Muscle layer of duodenum (tissue), 2 donors: ENCODE results near the gene BSN.

Experiments
- H3K27ac ChIP-seq: one replicate; pipeline ENCODE4 v1.7.0; 2013; ENCODE audit warnings: mild to moderate bottlenecking, low read length
- H3K27me3 ChIP-seq: one replicate; pipeline ENCODE4 v1.7.0; 2013; ENCODE audit warnings: low read depth, mild to moderate bottlenecking, control low read depth, low read length
- H3K36me3 ChIP-seq, 2 donors: one replicate each; pipeline ENCODE4 v1.7.0; 2013; ENCODE audit warnings: low read length in 2 of 2, control low read depth in 1 of 2, mild to moderate bottlenecking in 1 of 2; ENCODE audit not compliant: insufficient read depth in 2 of 2, control insufficient read depth in 1 of 2
- H3K4me1 ChIP-seq, 2 donors: one replicate each; pipeline ENCODE4 v1.7.0; 2013; ENCODE audit warnings: low read length in 2 of 2, mild to moderate bottlenecking in 2 of 2, control low read depth in 1 of 2, moderate library complexity in 1 of 2; ENCODE audit not compliant: insufficient read depth in 2 of 2, control insufficient read depth in 1 of 2
- H3K4me3 ChIP-seq, 2 donors: one replicate each; pipeline ENCODE4 v1.7.0; 2013; ENCODE audit warnings: low read length in 2 of 2, low read depth in 1 of 2, mild to moderate bottlenecking in 1 of 2
- H3K9me3 ChIP-seq, 2 donors: one replicate each; pipeline ENCODE4 v1.7.0; 2013; ENCODE audit warnings: low read length in 2 of 2, control low read depth in 1 of 2, mild to moderate bottlenecking in 1 of 2; ENCODE audit not compliant: control insufficient read depth in 1 of 2
- donor health status: healthy.

BSN gene

GRCh38 chr3:49650177-49650576, 95.9 kb downstream of the BSN start:
- Histone ChIP-seq H3K4me3 (no peak overlapping the region), H3K27ac (no peak overlapping the region), H3K36me3 (no peaks in the 10 kb centered on the region), H3K4me1 (no peaks in the 10 kb centered on the region), H3K27me3 (no peaks in the 10 kb centered on the region), H3K9me3 (no peaks in the 10 kb centered on the region)

GRCh38 chr3:49650637-49651036, 96.4 kb downstream of the BSN start:
- no peaks in the 10 kb centered on the region for H3K4me1 ChIP-seq
- no peaks in the 10 kb centered on the region for H3K36me3 ChIP-seq
- no peak overlapping the region for H3K4me3 ChIP-seq
- H3K27me3 ChIP-seq = no peaks in the 10 kb centered on the region
- H3K9me3 ChIP-seq = no peaks in the 10 kb centered on the region
- H3K27ac ChIP-seq = no peak overlapping the region

- Histone ChIP-seq H3K4me3 (no peak overlapping the region), H3K36me3 (no peaks in the 10 kb centered on the region), H3K9me3 (no peaks in the 10 kb centered on the region), H3K27ac (no peak overlapping the region), H3K4me1 (peaks cover 0 to 5% of the 10 kb centered on the region in 2 donors), H3K27me3 (no peaks in the 10 kb centered on the region)
Measured at GRCh38 chr3:49652218-49652902, 98.1 kb downstream of the BSN start.

- no peak overlapping the region for H3K27ac ChIP-seq
- no peaks in the 10 kb centered on the region for H3K27me3 ChIP-seq
- no peak overlapping the region for H3K4me3 ChIP-seq
- peaks cover 0 to 5% of the 10 kb centered on the region in 2 donors for H3K4me1 ChIP-seq
- no peaks in the 10 kb centered on the region for H3K36me3 ChIP-seq
- no peaks in the 10 kb centered on the region for H3K9me3 ChIP-seq
Measured at GRCh38 chr3:49652903-49653415, 98.7 kb downstream of the BSN start.

GRCh38 chr3:49653621-49654020, 99.3 kb downstream of the BSN start:
- Histone ChIP-seq H3K4me1 (peaks cover 0 to 5% of the 10 kb centered on the region in 2 donors), H3K36me3 (no peaks in the 10 kb centered on the region), H3K27ac (no peak overlapping the region), H3K4me3 (no peak overlapping the region), H3K9me3 (no peaks in the 10 kb centered on the region), H3K27me3 (no peaks in the 10 kb centered on the region)

- Histone ChIP-seq H3K27ac (no peak overlapping the region), H3K27me3 (no peaks in the 10 kb centered on the region), H3K4me1 (peaks cover 0 to 5% of the 10 kb centered on the region in 2 donors), H3K36me3 (no peaks in the 10 kb centered on the region), H3K9me3 (no peaks in the 10 kb centered on the region), H3K4me3 (no peak overlapping the region)
Measured at GRCh38 chr3:49654176-49654825, 100.0 kb downstream of the BSN start.

GRCh38 chr3:49654955-49655556, 100.8 kb downstream of the BSN start:
- no peaks in the 10 kb centered on the region for H3K36me3 ChIP-seq

GRCh38 chr3:49655731-49656285, 101.5 kb downstream of the BSN start:
- Histone ChIP-seq H3K27me3 (no peaks in the 10 kb centered on the region), H3K4me1 (peaks cover 0 to 5% of the 10 kb centered on the region in 2 donors), H3K9me3 (no peaks in the 10 kb centered on the region), H3K4me3 (no peak overlapping the region), H3K36me3 (no peaks in the 10 kb centered on the region), H3K27ac (no peak overlapping the region)

More at GRCh38 chr3:49654955-49655556, 100.8 kb downstream of the BSN start:
- Histone ChIP-seq H3K9me3 (no peaks in the 10 kb centered on the region), H3K27ac (no peak overlapping the region), H3K4me1 (peaks cover 0 to 5% of the 10 kb centered on the region in 2 donors), H3K4me3 (no peak overlapping the region), H3K27me3 (no peaks in the 10 kb centered on the region)

GRCh38 chr3:49656541-49657112, 102.3 kb downstream of the BSN start:
- Histone ChIP-seq H3K27ac (no peak overlapping the region), H3K36me3 (no peaks in the 10 kb centered on the region), H3K27me3 (no peaks in the 10 kb centered on the region), H3K4me3 (no peak overlapping the region), H3K9me3 (no peaks in the 10 kb centered on the region), H3K4me1 (peaks cover 0 to 5% of the 10 kb centered on the region in 2 donors)

GRCh38 chr3:49657208-49657915, 103.1 kb downstream of the BSN start:
- Histone ChIP-seq H3K9me3 (no peaks in the 10 kb centered on the region), H3K4me1 (peaks cover 0 to 5% of the 10 kb centered on the region in 2 donors), H3K4me3 (no peak overlapping the region), H3K27ac (no peak overlapping the region), H3K27me3 (no peaks in the 10 kb centered on the region), H3K36me3 (no peaks in the 10 kb centered on the region)
